ENCODE results near the gene DUOX1. TPM values are rescaled to one million over a fixed set of nuclear protein-coding genes. Genes with fewer than 3 reads are reported as not detected.

The DUOX1 gene
- total RNA-seq, 6 experiments from 2014 or later: 0.06 to 1.4 (median 0.19) TPM; not detected in 3

DNA sequence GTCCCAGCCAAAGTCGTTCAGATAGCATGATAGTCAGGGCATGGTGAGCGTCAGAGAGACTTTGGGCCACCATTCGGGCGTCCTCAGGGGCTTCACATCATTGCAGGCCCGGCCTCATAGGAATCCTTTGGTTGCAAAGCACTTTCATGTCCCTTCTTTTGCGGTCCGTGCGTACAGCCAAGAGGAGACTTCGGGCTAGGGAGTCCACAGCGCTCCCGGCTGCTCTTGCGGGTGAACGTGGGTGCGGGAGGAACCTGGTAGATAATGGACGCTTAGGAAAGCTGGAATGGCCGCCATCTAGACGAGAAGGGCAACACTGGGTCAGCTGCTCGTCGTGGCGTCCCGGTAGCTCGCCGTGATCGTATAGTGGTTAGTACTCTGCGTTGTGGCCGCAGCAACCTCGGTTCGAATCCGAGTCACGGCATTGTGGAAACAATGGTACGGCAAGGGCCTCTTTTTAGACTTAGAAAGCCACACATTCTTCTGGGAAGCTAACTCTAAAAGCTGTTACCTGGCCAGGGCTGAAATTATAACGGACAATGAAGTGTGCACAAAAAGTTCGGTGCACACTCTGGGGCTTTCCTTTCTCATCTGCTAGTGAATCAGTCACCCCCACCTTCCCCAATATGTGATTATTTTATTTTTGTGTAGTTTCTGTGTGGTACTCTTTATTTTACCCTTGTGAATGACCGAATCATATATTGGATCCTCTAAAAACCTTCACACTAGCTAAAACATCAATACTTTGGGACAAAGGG is 71.2 kb downstream of the DUOX1 start:
- intact Hi-C loops (cut with DNase I): loop anchor here in 1 of 2 donors (10.0 kb wide), 1 partner anchor 64 kb away; no protein-coding TSS in a partner anchor
- 4% methylated on average over 32 of the region's 34 CpGs for WGBS (ENCODE audit: insufficient coverage, low coverage, low lambda C conversion rate, missing lambda C conversion rate)

DNA sequence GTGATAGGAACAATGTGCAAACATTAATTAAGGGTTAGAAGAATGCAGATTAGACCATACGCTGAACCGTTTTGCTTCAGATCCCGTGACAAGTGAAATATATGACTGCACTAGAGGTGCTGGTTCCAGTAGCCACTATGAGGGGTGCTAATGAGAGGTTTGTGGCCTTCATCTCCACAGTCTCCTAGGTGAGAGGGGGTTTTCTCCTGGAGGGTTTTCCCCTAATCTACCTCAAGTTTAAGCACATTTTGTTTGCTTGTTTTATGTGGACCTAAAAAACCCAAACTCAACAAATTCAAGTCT is 71.7 kb downstream of the DUOX1 start:
- intact Hi-C loops (cut with DNase I): loop anchor here in 1 of 2 donors (10.0 kb wide), 1 partner anchor 63 kb away; no protein-coding TSS in a partner anchor
- H3K36me3 ChIP-seq: no peaks in the 10 kb centered on the region
- H3K9me3 ChIP-seq: no peaks in the 10 kb centered on the region
- H3K4me3 ChIP-seq: peak overlapping the region in 1 of 3 donors; percentile 73
- 96% methylated on average over 3 of the region's 3 CpGs for WGBS (ENCODE audit: insufficient coverage, low coverage, low lambda C conversion rate, missing lambda C conversion rate)
- ATAC-seq: no peak
- H3K27ac ChIP-seq: peak overlapping the region in 2 of 3 donors; percentile 93 to 100
- H3K27me3 ChIP-seq: no peaks in the 10 kb centered on the region
- no peak for TF ChIP-seq POLR2A (IDR thresholded peaks at IDR 0.05)
- TF ChIP-seq, protein P1, sequence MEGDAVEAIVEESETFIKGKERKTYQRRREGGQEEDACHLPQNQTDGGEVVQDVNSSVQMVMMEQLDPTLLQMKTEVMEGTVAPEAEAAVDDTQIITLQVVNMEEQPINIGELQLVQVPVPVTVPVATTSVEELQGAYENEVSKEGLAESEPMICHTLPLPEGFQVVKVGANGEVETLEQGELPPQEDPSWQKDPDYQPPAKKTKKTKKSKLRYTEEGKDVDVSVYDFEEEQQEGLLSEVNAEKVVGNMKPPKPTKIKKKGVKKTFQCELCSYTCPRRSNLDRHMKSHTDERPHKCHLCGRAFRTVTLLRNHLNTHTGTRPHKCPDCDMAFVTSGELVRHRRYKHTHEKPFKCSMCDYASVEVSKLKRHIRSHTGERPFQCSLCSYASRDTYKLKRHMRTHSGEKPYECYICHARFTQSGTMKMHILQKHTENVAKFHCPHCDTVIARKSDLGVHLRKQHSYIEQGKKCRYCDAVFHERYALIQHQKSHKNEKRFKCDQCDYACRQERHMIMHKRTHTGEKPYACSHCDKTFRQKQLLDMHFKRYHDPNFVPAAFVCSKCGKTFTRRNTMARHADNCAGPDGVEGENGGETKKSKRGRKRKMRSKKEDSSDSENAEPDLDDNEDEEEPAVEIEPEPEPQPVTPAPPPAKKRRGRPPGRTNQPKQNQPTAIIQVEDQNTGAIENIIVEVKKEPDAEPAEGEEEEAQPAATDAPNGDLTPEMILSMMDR (IDR thresholded peaks at IDR 0.05): no peak
- DNase-seq: no peak
- peaks cover 0 to 29% (median 5%) of the 10 kb centered on the region in 4 donors for H3K4me1 ChIP-seq

More for the DNA sequence above, 71.2 kb downstream of the DUOX1 start:
- peak; percentile 78 to 81 (median 79) for DNase-seq
- peak; percentile 2 for TF ChIP-seq POLR2A (IDR thresholded peaks at IDR 0.05)
- TF ChIP-seq, protein P1 (IDR thresholded peaks at IDR 0.05): no peak
- Histone ChIP-seq H3K9me3 (no peaks in the 10 kb centered on the region), H3K4me3 (peak overlapping the region; percentile 40 to 73 (median 71)), H3K36me3 (no peaks in the 10 kb centered on the region), H3K27me3 (no peaks in the 10 kb centered on the region), H3K4me1 (peaks cover 0 to 29% (median 5%) of the 10 kb centered on the region in 4 donors), H3K27ac (peak overlapping the region; percentile 93 to 100 (median 94))
- ATAC-seq: peak; percentile 24 to 50 (median 36)

GRCh38 chr15:45201869-45202268 is 72.1 kb downstream of the DUOX1 start:
- peaks cover 0 to 29% (median 5%) of the 10 kb centered on the region in 4 donors for H3K4me1 ChIP-seq
- intact Hi-C loops (cut with DNase I): loop anchor here in 1 of 2 donors (10.0 kb wide), 1 partner anchor 63 kb away; no protein-coding TSS in a partner anchor
- no peaks in the 10 kb centered on the region for H3K36me3 ChIP-seq
- WGBS (ENCODE audit: insufficient coverage, low coverage, low lambda C conversion rate, missing lambda C conversion rate): 33% methylated on average over 1 of the region's 7 CpGs
- peak overlapping the region in 1 of 3 donors; percentile 100 for H3K27ac ChIP-seq
- no peaks in the 10 kb centered on the region for H3K27me3 ChIP-seq
- no peaks in the 10 kb centered on the region for H3K9me3 ChIP-seq
- TF ChIP-seq, protein P1 (IDR thresholded peaks at IDR 0.05): no peak
- no peak for TF ChIP-seq POLR2A (IDR thresholded peaks at IDR 0.05)
- H3K4me3 ChIP-seq: no peak overlapping the region
- no peak for DNase-seq
- ATAC-seq: no peak

GRCh38 chr15:45203182-45203581 is 73.4 kb downstream of the DUOX1 start:
- DNase-seq (peak; percentile 41 to 63 (median 63)), ATAC-seq (peak in 3 of 4 donors; percentile 5 to 26 (median 13))
- Histone ChIP-seq H3K4me3 (no peak overlapping the region), H3K9me3 (no peaks in the 10 kb centered on the region), H3K27ac (peak overlapping the region; percentile 33 to 50 (median 42)), H3K4me1 (peaks cover 0 to 29% (median 5%) of the 10 kb centered on the region in 4 donors), H3K36me3 (no peaks in the 10 kb centered on the region), H3K27me3 (no peaks in the 10 kb centered on the region)
- WGBS (ENCODE audit: insufficient coverage, low coverage, low lambda C conversion rate, missing lambda C conversion rate): 15% methylated on average over 4 of the region's 4 CpGs
- TF ChIP-seq, protein P1 (IDR thresholded peaks at IDR 0.05): no peak
- no peak for TF ChIP-seq POLR2A (IDR thresholded peaks at IDR 0.05)
- intact Hi-C loops (cut with DNase I): loop anchor here in 1 of 2 donors (10.0 kb wide), 1 partner anchor 62 kb away; no protein-coding TSS in a partner anchor
